ENCODE results near the gene LMNTD2.

GRCh38 chr11:569158-569885 is 8.8 kb upstream of the LMNTD2 start:
- TF ChIP-seq, protein P1, sequence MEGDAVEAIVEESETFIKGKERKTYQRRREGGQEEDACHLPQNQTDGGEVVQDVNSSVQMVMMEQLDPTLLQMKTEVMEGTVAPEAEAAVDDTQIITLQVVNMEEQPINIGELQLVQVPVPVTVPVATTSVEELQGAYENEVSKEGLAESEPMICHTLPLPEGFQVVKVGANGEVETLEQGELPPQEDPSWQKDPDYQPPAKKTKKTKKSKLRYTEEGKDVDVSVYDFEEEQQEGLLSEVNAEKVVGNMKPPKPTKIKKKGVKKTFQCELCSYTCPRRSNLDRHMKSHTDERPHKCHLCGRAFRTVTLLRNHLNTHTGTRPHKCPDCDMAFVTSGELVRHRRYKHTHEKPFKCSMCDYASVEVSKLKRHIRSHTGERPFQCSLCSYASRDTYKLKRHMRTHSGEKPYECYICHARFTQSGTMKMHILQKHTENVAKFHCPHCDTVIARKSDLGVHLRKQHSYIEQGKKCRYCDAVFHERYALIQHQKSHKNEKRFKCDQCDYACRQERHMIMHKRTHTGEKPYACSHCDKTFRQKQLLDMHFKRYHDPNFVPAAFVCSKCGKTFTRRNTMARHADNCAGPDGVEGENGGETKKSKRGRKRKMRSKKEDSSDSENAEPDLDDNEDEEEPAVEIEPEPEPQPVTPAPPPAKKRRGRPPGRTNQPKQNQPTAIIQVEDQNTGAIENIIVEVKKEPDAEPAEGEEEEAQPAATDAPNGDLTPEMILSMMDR (conservative IDR thresholded peaks at IDR 0.05; ENCODE audit: low read depth, low read length) = no peak
- TF ChIP-seq EZH2 (IDR thresholded peaks at IDR 0.05; ENCODE audit: low read length, unreplicated experiment) (no peak), EZH2phosphoT487 (IDR thresholded peaks at IDR 0.05; ENCODE audit: borderline replicate concordance, low read length) (no peak)
